NCI-H2029 (cell line): ENCODE data around the gene ZNF227.
"Not testable (repeated sequence)": the region's sequence is repeated elsewhere in the genome, so short reads cannot be mapped to it uniquely, and the experiment has no call there.

Experiments used
- DNase-seq: peaks from one replicate; lab custom pipeline; 2025; lab: John Stamatoyannopoulos, UW

Gene ZNF227

DNA sequence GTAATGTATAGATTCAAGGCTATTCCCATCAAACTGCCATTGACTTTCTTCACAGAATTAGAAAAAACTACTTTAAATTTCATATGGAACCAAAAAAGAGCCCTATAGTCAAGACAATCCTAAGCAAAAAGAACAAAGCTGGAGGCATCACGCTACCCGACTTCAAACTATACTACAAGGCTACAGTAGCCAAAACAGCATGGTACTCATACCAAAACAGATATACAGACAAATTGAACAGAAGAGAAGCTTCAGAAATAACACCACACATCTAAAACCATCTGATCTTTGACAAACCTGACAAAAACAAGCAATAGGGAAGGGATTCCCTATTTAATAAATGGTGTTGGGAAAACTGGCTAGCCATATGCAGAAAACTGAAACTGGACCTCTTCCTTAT, 40.0 kb downstream of the ZNF227 start:
- not testable (repeated sequence) for DNase-seq

GRCh38 chr19:44253392-44253791, 41.1 kb downstream of the ZNF227 start:
- not testable (repeated sequence) for DNase-seq

GRCh38 chr19:44254496-44254895, 42.2 kb downstream of the ZNF227 start:
- DNase-seq, result no peak

- DNase-seq, result no peak
Observed at GRCh38 chr19:44255705-44256411, 43.5 kb downstream of the ZNF227 start.

DNA sequence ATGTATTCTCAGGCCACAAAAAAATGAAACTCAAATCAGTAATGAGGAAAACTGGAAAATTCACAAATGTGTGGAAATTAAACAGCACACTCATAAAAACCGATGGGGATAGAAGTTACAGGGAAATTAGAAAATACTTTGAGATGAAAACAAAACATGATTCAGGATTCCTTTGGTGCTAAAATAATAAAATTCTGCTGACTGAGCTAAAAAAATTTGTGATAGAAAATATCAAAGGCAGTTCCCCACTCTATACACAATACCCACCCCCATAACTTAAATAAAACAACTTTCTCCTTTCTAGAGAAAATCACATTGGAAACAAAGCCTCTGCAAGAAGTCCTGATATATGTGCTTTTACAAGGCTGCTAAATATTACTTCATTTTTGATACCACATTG, 45.8 kb downstream of the ZNF227 start:
- DNase-seq, result no peak

GRCh38 chr19:44258835-44259413, 46.6 kb downstream of the ZNF227 start:
- no peak for DNase-seq

GRCh38 chr19:44260343-44260681, 48.0 kb downstream of the ZNF227 start:
- no peak for DNase-seq

DNA sequence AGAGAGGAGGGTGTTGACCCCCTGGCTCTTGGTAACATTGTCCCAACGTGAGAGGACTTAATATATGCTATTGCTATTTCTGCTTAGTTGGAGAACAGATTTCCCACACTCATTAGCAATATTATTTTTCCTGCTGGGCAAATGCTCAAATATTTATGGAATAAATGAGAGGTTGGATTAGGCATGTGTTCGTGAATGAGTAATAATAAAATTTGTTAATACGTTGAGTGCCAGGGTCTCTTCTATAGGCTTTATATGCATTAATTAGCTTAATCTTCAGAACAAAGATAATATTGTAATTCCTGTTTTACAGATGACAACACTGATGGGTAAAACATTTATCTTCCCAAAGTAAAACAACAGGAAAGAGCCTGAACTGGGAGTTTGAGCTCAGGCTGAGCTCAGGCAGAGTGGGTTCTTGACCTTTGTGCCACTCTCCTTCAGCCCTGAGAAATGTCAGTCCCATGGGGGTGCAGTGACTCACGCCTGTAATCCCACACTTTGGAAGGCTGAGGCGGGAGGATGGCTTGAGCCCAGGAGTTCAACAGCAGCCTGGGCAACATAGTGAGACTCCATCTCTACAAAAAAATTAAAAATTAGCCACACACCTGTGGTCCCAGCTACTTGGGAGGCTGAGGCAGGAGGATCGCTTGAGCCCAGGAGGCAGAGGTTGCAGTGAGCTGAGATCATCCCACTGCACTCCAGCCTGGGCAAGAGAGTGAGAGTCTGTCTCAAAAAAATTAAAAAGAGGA, 48.5 kb downstream of the ZNF227 start:
- no peak for DNase-seq

DNA sequence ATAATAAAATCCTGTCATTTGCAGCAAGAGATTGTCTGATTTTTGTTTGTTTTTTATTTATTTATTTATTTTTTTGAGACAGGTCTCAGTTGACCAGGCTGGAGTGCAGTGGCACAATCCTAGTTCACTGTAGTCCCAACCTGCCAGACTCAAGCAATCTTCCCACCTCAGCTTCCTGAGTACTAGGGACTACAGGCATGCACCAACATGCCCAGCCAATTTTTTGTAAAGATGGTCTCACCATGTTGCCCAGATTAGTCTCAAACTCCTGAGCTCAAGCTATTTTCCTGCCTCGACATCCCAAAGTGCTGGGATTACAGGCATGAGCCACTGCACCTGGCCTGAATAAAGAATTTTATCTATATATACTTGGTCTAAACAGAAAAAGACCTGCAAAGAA, 65.0 kb downstream of the ZNF227 start:
- DNase-seq, result no peak

DNA sequence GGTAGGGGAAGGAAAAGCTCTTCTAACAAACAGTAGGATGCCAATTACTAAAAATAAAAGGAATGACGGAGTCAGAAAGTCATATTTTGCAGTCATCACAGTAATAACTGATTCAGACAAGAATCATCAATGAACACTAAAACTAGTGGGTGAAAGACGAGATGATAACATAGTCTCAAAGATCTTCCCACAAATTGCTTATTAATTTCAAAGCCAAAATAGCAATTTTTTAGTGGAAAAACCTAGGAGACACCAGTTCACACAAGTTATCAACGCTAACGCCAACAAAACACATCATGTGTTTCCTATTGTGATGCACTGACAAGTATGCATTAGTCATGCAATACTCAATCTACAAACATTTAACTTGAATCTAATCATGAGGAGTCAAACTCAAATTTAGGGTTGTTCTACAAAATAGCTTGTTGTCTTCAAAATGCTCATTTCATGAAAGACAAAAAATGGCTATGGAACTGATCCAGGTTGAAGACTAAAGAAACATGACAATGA, 65.9 kb downstream of the ZNF227 start:
- no peak for DNase-seq

- DNase-seq, result no peak
Observed at GRCh38 chr19:44280916-44281315, 68.6 kb downstream of the ZNF227 start.

DNA sequence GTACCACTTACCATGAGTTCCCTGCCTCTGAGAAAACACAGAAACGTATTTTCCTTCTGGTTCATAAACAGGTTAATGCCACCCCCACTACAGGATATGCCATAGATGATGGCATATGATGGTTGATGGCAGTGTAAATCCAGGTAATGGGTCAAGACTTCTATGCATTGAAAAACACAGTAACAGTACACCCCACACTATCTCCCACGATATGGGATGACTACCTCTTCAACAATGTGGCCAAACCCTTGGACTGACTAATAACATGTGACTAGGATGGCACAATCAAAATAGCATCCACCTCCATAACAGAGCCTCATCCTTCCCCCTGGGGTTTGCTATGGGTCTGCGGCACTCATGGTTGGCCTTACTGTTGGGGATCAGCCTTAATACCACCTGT, 70.5 kb downstream of the ZNF227 start:
- DNase-seq, result no peak

DNA sequence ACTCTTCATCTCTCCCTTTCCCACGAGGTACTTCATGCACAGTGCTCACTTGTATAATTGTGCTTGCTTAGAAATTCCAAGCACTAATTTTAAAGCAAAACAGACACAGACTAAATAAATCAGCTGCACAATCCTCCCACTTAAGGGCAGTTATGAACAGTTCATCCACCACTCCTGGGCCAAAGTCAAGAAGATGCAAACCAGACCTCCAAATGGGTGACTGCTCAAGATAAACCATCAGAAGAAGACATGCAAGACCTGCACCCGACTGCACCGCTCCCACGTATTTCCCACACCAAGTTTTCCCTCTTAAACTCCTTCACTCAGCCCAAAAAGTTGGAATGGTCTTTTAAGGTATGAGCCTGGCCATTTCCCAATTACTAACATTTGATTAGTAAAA, 72.6 kb downstream of the ZNF227 start:
- no peak for DNase-seq
